ENCODE data around the gene ZNF76. TPM values are rescaled to one million over a fixed set of nuclear protein-coding genes. Genes with fewer than 3 reads are reported as not detected.
A peak's percentile ranks its signal among the peaks of the same experiment; 100 is the strongest.

Gene ZNF76
- 10 to 100 TPM; 17.2 to 25.9 (median 23.3) TPM for polyA plus RNA-seq

GRCh38 chr6:35259194-35259947, at the start of gene ZNF76:
Gene ZNF76 (plus strand): TSS chr6:35259735. CDS start chr6:35281152, 21,417 bp downstream.
- peak within 1 kb of the TSS; percentile 84 for H3K27ac ChIP-seq (ENCODE audit: low read depth, low read length)
- 0% methylated on average over 68 to 82 of the region's 82 CpGs for WGBS, 3 donors

DNA sequence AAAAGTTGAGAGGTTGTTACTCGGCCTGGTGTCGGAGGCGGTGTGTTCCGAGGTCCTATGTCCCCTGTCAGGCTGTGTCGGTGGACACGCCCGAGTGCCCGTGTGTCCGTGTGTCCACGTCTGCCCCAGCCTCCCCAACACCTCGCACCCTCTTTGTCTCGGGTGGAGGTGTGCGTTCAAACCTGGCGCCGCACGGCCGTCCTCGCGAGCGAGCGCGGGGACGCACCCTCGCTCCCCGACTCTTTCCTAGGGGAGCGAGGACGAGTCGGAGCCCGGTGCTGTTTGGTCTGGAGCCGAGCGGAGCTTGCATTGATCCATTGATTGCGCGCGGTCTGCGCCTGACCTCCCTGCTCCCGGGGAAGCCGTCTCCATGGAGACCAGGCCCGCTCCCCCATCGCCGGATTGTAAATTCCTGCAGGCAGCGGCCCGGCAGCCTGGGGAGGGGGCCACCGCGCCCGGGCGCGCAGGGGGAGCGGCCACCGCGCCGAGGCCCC, 46.2 kb upstream of the ZNF76 start:
- no peak overlapping the region for H3K27ac ChIP-seq (ENCODE audit: low read depth, low read length)
- 10 to 17% (median 15%) methylated on average over 47 to 51 of the region's 51 CpGs for WGBS, 3 donors

DNA sequence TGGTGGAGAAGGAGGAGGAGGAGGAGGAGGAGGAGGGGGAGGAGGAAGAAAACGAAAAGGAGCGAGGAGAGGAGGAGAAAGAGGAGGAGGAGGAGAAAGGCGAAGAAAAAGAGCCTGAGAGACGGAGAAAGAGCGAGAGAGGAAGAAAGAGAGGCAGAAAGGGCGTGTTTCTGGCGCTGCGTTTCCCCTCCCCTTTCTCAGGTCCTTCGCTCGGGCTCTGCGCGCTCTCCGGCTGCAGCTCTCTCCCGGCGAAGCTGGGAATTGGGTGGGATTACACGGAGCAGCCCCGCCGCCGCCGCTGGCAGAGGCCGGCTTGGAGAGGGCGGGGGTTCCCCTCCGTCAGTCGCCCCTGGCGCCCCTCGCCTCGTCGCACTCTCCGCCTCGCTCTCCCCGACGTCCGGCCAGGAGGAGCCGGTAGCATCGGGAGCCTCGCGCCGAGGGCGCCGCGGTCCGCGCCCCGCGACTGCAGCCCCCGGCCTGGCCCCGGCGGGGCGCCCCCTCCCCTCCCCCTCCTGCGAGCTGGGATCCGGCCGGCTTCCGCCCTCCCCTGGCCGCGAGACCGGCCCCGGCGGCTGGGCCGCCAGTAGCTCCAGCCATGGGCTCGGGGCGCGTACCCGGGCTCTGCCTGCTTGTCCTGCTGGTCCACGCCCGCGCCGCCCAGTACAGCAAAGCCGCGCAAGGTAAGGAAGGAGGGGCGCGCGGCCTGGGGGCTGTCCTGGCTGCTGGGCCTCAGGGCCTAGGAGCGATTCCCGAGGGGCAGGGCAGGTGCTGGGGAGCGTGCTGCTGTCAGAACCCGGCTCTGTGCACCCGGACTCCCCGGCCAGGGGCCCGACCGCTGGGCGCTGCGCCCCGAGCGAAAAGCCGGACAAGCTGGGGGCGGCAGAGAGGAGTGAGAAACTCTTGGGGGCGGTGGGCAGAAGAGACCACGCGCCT, 45.4 kb upstream of the ZNF76 start, which contains the start of gene SCUBE3:
Gene SCUBE3 (plus strand): TSS at position 133 of the 933 bp plus-strand sequence. CDS start 463 bp downstream, at position 596.
- H3K27ac ChIP-seq (ENCODE audit: low read depth, low read length) = no peak within 1 kb of the TSS
- WGBS, 3 donors = 1 to 2% (median 1%) methylated on average over 69 to 87 of the region's 89 CpGs

DNA sequence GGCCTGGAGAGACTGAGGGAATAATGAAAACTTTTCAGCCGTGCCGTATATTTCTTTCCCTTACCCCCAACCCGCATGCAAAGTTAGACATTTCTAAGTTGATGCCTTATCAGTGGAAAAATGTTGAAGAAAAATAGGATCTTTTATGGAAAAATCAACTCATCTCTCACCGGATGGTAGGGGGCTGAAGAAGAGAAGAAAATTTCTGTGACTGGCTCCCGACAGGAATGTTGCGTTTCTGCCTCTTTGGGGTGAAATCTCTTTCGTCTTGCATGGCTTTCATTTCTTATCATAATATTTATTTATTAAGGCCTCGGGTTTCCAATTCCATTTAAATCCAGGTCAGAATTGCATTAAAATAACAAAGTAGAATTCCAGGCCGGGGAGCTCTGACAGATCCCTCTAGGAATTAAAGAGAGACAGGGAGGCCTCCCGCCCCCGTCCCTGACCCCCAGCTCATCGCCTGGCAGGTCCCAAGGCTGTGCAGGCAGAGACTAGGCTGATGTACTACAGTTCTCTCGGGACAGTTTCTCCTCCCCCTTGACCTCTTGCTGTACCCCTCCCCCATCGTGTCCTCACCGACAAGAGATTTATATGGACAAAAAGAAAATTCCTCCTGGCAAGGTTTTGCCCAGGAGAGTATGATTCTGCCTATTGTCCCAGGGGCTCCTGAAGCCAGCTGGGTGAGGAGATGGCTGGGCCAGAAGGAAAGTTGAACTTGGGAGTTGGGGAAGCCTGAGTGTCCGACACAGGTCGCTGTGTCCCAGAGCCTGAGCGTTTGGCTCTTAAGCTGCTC, 44.5 kb upstream of the ZNF76 start:
- no peak overlapping the region for H3K27ac ChIP-seq (ENCODE audit: low read depth, low read length)
- WGBS, 3 donors = 40 to 57% (median 55%) methylated on average over 18 of the region's 18 CpGs

- H3K27ac ChIP-seq (ENCODE audit: low read depth, low read length) = no peak overlapping the region
- 86 to 93% (median 87%) methylated on average over 6 of the region's 6 CpGs for WGBS, 3 donors
Measured at GRCh38 chr6:35215665-35216411, 43.7 kb upstream of the ZNF76 start.

- H3K27ac ChIP-seq (ENCODE audit: low read depth, low read length) = no peak overlapping the region
- WGBS, 3 donors = 94 to 100% (median 100%) methylated on average over 1 of the region's 1 CpG
Measured at GRCh38 chr6:35216412-35216732, 43.2 kb upstream of the ZNF76 start.

DNA sequence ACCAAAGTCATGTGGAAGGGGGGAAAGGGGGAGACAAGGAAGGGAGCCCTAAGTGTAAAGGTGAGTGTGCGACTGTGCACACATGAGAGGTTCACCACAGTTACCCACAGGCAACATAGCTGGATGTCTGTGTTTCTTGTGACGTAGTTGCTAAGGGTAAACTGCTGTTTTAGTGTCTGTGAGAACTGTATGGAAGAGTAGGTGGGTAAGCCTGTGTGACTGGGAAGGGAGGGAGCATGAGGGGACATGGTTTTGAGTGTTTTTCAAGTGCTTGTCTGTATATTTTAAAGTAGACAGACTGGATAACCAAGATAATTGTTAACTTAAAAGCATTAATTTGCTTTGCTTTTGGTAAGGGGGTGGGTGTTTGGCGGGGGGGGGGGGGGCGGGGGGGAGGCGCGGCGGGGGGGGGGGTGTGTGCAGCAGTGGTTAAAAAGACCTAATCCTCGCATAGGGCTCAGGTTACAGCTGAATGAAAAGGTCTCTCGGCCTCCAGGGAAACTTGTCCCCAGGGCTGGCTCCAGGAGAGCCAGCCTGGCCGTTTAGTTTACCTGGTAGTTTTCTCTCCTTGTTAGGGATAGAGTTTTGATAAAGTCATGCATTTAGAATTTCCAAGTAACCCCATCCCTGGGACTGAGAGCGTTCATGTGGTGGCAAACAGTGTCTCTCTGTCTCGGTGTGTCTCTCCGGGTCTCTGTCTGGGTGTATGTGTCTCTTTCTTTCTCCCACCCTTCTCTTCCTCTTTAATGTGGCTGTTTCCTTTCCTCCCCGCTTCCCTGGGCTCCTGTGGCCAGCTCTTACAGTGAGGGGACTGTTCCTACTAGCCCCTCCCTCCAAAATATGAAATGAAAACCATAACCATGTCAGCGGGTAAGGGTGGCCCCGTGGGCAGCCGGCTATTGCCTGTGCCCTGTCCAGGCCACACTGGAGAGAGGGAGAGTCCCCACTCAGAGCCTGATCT, 42.4 kb upstream of the ZNF76 start:
- 48 to 62% (median 57%) methylated on average over 12 of the region's 17 CpGs for WGBS, 3 donors
- no peak overlapping the region for H3K27ac ChIP-seq (ENCODE audit: low read depth, low read length)

DNA sequence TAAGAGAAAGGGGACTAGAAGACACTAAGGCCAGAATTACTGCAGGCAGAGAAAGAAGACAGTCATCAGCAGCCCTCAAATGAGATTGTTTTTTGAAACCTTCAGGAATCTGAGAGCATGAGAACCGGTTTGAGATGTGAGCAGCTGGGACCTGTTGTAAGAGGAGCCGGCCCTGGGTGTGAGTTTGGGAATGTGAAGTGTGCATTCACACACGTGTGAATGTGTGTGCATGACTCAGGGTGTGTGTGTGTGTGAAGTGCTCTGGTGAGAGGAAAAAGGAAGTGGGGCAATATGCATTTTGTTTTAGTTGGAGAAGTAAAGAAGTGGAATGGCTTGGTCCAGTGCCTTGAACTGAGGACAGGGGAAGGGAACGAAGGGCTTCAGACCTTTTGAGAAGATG, 41.5 kb upstream of the ZNF76 start:
- 43 to 65% (median 46%) methylated on average over 4 of the region's 4 CpGs for WGBS, 3 donors
- no peak overlapping the region for H3K27ac ChIP-seq (ENCODE audit: low read depth, low read length)

- no peak overlapping the region for H3K27ac ChIP-seq (ENCODE audit: low read depth, low read length)
- 73 to 92% (median 88%) methylated on average over 4 of the region's 4 CpGs for WGBS, 3 donors
Measured at GRCh38 chr6:35218456-35218855, 41.1 kb upstream of the ZNF76 start.

GRCh38 chr6:35219683-35220326, 39.7 kb upstream of the ZNF76 start:
- no peak overlapping the region for H3K27ac ChIP-seq (ENCODE audit: low read depth, low read length)
- WGBS, 3 donors = 69 to 74% (median 74%) methylated on average over 4 of the region's 4 CpGs

DNA sequence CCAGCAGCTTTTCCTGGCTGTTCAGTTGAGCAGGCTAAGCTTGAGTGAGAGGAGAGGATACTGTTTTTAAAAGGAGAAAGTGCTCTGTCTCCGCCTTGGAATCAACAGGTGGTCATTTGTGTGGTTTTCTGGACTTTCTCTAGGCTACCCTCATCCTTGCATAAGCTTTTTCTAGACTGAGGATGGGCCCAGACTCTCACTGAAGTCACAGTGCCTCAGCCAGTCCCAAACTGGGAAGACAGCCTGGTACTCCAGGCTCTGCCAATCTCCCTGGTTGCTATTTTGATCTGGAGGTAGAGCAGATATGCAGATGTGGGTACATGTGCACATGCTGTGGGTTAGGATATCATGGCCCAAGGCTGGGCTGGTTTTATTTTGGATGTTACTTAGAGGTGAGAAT, 38.8 kb upstream of the ZNF76 start:
- H3K27ac ChIP-seq (ENCODE audit: low read depth, low read length) = no peak overlapping the region
- 93 to 96% (median 94%) methylated on average over 1 of the region's 1 CpG for WGBS, 3 donors

GRCh38 chr6:35223396-35223795, 36.1 kb upstream of the ZNF76 start:
- no peak overlapping the region for H3K27ac ChIP-seq (ENCODE audit: low read depth, low read length)
- 79 to 81% (median 81%) methylated on average over 2 of the region's 2 CpGs for WGBS, 3 donors

- H3K27ac ChIP-seq (ENCODE audit: low read depth, low read length) = no peak overlapping the region
- 64 to 95% (median 74%) methylated on average over 4 of the region's 4 CpGs for WGBS, 3 donors
Measured at GRCh38 chr6:35224720-35225119, 34.8 kb upstream of the ZNF76 start.

- H3K27ac ChIP-seq (ENCODE audit: low read depth, low read length) = no peak overlapping the region
Measured at GRCh38 chr6:35228481-35228880, 31.1 kb upstream of the ZNF76 start.

GRCh38 chr6:35229304-35229703, 30.2 kb upstream of the ZNF76 start:
- 91 to 97% (median 97%) methylated on average over 5 of the region's 5 CpGs for WGBS, 3 donors

More at GRCh38 chr6:35228481-35228880, 31.1 kb upstream of the ZNF76 start:
- WGBS, 3 donors = 92 to 96% (median 95%) methylated on average over 6 of the region's 6 CpGs

DNA sequence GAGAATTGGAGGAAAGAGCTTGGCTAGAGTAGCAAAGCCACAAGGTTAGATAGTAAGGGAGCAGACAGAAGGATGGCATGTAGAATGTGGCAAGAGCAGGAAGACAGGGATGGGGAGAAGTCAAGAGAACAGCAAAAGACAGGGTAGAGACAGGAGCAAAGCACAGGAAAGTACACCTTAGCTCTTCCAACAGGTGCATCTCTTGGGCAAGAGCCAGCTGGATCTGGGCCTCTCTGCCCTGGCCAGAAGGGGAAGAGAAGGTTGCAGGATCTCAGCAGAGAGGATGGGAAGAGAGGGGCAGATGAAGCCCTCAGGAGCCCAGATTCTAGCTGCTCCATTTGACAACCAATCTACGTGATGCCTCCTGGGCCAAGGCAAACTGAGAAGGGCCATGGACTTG, 29.0 kb upstream of the ZNF76 start:
- no peak overlapping the region for H3K27ac ChIP-seq (ENCODE audit: low read depth, low read length)
- WGBS, 3 donors = 91 to 100% (median 100%) methylated on average over 1 of the region's 1 CpG

More at GRCh38 chr6:35229304-35229703, 30.2 kb upstream of the ZNF76 start:
- no peak overlapping the region for H3K27ac ChIP-seq (ENCODE audit: low read depth, low read length)
